ENCODE data around the gene ABCA5.
A peak's percentile ranks its signal among the peaks of the same experiment; 100 is the strongest.

Gene ABCA5

GRCh38 chr17:69254187-69254586 is 72.7 kb downstream of the ABCA5 start:
- no peak for DNase-seq (ENCODE audit: low read depth in 3 of 3)

- no peak for DNase-seq (ENCODE audit: low read depth in 3 of 3)
These were observed 76.3 kb downstream of the ABCA5 start for GRCh38 chr17:69250641-69251040.

GRCh38 chr17:69246726-69247375 is 80.1 kb downstream of the ABCA5 start:
- DNase-seq (ENCODE audit: low read depth in 3 of 3) = no peak

GRCh38 chr17:69246202-69246601 is 80.7 kb downstream of the ABCA5 start:
- DNase-seq (ENCODE audit: low read depth in 3 of 3) = no peak

GRCh38 chr17:69245617-69246016 is 81.3 kb downstream of the ABCA5 start:
- DNase-seq (ENCODE audit: low read depth in 3 of 3) = no peak

DNA sequence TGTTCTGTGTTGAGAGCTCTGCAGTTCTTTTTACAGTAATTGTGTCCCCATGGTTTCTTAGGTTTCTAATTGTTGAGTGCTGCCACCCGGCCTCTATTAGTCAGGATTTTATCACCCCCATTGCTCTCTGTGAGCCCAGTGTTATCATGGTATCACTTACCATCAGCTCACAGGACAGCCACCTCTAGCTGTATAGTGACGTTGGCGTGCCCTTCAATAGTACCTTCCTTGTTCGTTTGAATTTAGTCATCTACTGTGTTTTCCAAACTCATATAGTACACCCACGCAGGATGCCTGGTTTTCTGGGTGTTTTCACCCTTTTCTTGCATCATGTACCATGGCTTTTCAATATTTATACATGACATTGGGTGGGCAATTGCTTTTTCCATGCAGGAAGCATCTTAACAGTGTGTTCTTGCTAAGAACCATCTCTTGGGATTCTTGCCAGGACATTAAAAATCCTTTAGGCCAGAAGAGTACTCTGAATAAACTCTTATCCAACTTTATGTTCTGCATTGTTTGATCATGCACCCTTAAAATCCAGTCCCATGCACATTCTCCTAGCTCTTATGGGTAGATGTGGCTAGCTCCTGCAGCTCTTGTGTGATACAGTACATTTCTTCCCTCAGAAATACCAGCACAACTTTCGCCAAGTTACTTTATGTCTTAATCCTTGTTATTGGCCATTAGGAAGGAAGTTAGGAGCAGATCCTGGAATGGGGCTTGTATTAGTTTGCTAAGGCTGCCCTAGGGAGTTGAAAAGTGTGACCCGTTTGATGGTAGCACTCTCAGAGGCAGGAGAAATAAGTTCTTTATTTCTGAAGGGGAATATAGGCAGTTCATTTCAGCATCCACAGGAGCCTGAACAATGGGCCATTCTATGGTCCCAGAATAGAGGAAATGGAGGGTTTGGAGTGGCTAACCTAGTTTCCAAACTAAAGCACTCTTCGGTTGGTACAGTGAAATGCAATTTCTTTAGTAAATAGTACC is 87.0 kb downstream of the ABCA5 start:
- no peak for DNase-seq (ENCODE audit: low read depth in 3 of 3)

- no peak for DNase-seq (ENCODE audit: low read depth in 3 of 3)
These were observed 90.0 kb downstream of the ABCA5 start for GRCh38 chr17:69236946-69237345.

GRCh38 chr17:69236464-69236863 is 90.5 kb downstream of the ABCA5 start:
- DNase-seq (ENCODE audit: low read depth in 3 of 3) = no peak

- peak; percentile 30 to 53 (median 34) for DNase-seq (ENCODE audit: low read depth in 3 of 3)
These were observed 91.4 kb downstream of the ABCA5 start for GRCh38 chr17:69235338-69236058.

DNA sequence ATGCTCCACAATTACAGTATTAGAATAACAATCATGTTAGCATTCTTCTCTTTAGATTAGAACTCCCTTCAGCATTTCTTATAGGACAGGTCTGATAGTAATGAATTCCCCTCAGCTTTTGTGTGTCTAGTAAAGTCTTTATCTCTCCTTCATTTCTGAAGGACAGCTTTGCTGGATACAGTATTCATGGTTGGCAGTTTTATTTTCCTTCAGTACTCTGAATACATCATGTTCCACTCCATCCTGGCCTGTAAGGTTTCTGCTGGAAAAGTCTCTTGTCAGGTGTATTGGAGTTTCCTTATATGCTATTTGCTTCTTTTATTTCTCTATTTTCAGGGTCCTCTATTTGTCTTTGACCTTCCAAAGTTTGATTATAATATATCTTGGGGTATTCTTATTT is 94.3 kb downstream of the ABCA5 start:
- DNase-seq (ENCODE audit: low read depth in 3 of 3) = no peak

GRCh38 chr17:69231521-69231920 is 95.4 kb downstream of the ABCA5 start:
- DNase-seq (ENCODE audit: low read depth in 3 of 3) = no peak

DNA sequence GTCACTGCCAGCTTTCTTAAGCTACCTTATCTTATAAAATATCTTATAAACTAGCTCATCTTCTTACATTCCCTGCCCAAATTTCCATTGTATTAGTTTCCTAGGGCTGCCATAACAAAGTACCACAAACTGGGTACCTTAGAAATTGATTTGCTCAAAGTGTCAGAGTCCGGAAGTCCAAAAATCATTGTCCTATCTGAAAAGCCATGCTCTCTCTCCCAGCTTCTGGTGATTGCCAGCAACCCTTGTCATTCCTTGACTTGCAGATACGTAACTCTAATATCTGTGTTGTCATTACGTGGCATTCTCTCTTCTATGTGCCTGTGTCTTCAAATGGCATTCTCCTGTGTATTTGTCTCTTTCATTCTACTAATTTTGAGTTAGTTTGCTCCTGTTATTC is 96.0 kb downstream of the ABCA5 start:
- no peak for DNase-seq (ENCODE audit: low read depth in 3 of 3)

DNA sequence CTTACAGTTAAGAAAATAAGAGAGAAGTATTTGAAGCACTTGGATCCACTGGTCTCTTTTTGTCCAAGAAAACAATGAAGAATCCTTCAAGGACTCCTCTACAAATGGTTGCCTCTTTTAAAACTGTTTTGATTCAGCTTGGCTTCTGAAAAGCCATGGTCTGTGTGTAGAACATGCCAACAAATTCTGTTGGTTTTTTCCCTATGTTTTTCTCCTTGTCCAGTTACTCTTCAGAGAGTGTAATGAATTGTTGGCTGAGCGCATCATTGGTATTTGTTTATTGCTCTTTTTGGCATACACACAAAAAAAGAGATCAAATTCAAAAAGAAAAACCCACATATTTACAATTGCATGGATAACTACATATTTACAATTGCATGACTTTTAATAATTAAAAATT is 98.4 kb downstream of the ABCA5 start, which contains the start of gene ABCA10:
Gene ABCA10, minus strand, starts transcription at position 249 of the 400 bp plus-strand sequence. CDS start 3,466 bp downstream, outside the sequence.
- DNase-seq (ENCODE audit: low read depth in 3 of 3) = no peak

GRCh38 chr17:69228018-69228417 is 98.9 kb downstream of the ABCA5 start:
- DNase-seq (ENCODE audit: low read depth in 3 of 3) = no peak

DNA sequence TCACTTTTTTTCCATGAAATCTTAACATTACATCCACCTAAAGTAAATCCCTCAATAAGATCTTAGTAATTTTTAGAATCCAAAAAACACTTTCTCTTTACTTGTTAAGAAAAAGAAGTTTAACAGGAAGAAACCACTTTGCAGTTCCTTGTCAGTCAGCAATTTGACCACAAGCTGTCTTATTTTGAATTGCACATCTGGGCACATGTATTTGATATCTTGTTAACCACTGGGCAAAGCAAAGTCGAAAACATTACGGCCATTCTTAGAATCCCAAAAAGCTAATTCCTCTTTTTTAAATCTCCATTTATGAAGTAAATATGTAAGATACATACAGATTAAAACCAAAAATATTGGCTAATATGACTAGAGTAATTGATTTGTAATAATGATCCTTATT is 99.4 kb downstream of the ABCA5 start:
- no peak for DNase-seq (ENCODE audit: low read depth in 3 of 3)

DNA sequence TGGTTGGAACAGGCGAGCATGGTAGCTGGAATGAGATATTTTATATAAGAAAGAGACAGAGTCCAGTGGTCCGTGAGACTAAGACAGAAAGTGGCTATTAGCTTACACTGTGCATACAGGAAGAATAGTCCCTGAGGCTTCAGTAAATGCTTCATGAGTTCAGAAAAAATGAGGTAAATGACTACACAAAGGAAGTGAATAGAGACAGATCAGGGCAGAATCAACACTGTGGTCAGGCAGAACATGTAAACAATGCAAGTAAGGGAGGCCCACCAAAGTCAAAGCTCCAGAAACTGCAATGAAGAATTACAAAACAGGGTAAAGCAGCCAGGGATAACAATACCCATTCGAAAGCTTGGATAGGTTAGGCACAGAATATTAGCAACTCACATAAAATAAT is 103.1 kb downstream of the ABCA5 start:
- DNase-seq (ENCODE audit: low read depth in 3 of 3) = no peak

- no peak for DNase-seq (ENCODE audit: low read depth in 3 of 3)
These were observed 104.2 kb downstream of the ABCA5 start for GRCh38 chr17:69222707-69223258.

- DNase-seq (ENCODE audit: low read depth in 3 of 3) = no peak
These were observed 106.8 kb downstream of the ABCA5 start for GRCh38 chr17:69220098-69220497.

- no peak for DNase-seq (ENCODE audit: low read depth in 3 of 3)
These were observed 107.9 kb downstream of the ABCA5 start for GRCh38 chr17:69218986-69219385.

DNA sequence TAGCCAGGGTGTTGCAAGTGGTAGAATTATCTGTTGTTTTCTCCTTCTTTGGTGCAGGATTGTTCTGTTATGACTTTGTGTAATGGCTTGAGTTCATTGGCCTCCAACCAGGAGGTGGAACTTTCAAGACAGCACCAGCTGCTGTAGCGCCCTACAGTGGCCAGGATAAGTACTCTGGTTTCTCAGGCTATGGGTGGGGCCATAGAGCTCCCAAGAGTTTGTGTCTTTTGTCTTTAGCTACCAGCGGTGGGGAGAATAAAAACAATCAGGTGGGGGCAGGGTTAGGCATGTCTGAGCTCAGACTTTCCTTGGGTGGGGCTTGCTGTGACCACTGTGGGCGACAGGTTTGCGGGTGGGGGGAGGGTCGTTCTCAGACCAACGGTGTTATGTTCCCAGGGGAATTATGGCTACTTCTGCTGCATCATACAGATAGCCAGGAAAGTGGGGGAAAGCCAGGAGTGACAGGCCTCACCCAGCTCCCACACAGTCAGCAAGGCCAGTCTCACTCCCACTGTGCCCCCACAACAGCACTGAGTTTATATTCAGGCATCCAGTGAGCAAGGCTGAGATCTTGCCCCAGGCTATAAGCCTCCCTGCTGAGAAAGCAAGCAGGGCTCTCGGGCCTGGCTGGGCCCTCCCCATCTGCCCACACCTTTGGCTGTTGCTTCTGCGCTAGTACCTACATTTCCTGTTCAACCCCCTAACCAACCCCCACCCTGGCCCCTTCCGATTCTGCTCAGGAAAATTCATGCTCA is 113.7 kb downstream of the ABCA5 start:
- no peak for DNase-seq (ENCODE audit: low read depth in 3 of 3)

DNA sequence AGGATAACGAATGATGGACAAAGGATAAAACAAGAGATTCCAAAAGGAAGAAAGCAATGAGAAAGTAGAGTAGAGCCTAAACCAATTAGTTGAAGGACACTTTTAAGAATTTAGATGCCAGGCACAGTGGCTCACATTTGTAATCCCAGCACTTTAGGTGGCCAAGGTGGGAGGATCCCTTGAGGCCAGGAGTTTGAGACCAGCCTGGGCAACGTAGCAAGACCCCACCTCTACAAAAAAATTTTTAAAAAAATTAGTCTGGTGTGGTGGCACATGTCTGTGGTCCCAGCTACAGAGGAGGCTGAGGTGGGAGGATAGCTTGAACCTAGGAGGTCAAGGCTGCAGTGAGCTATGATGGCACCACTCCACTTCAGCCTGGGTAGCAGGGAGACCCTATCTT is 118.3 kb downstream of the ABCA5 start:
- DNase-seq (ENCODE audit: low read depth in 3 of 3) = no peak
